SU-DHL-6 (cell line): ENCODE results near the gene OTOGL.

Experiments used
- CTCF ChIP-seq: fragments of 200-600 bp; sonication (generic); IDR thresholded peaks from one replicate; pipeline ENCODE4 v1.5.1; 2017; ENCODE audit warnings: antibody characterized with exemption, mild to moderate bottlenecking, low read length, moderate library complexity; ENCODE audit not compliant: insufficient read depth, poor library complexity, severe bottlenecking
- EZH2phosphoT487 ChIP-seq: fragments of 200-600 bp; sonication (generic), shearing (Covaris generic); conservative IDR thresholded peaks from 2 replicates; pipeline ENCODE4 v1.6.1; 2018; ENCODE audit warnings: mild to moderate bottlenecking, antibody characterized with exemption, low read length, moderate library complexity, mixed read lengths

GRCh38 chr12:80184926-80185325 is 85.6 kb downstream of the OTOGL start:
- TF ChIP-seq EZH2phosphoT487: no peak
- TF ChIP-seq CTCF: no peak
